ENCODE measurements around the gene POU6F2.

POU6F2 gene

DNA sequence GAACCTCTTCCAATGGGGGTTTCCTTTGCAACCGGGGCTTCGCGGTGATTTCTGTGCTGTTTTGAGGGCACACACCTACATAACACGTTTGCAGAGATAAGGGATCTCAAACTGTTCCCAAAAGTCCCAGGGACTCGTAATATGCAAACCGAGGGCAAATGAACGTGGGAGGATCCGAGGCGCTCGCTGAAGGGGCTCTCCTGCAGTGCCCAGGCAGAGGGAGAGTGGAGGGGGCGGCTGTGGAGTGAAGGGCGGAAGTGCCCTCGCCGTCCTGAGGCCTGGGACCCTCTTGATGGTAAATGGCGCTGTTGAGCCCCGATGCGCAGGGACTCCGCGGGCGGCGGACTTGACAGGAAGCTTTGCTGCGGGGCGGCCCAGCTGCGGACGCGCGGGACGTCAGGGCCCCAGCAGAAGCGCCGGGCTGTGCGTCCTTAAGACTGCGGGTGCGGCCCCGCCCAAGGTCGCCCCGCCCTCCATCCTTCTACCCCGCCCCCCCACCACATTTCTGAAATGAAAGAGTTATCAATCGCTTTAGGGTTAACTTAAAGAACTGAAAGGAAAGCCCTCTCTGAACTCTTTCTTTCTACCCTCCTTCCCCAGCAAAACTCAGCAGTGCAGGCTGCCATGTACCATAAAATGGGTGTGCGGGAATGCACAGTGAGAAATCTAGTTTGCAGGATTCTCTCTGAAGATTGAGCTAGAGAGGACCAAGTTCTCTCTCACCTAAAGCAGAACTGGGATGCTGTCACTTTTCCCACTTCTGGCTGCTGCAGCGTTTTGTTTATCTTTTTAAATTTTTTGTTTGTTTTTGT, 436.7 kb downstream of the POU6F2 start:
- DNase-seq, result no peak

DNA sequence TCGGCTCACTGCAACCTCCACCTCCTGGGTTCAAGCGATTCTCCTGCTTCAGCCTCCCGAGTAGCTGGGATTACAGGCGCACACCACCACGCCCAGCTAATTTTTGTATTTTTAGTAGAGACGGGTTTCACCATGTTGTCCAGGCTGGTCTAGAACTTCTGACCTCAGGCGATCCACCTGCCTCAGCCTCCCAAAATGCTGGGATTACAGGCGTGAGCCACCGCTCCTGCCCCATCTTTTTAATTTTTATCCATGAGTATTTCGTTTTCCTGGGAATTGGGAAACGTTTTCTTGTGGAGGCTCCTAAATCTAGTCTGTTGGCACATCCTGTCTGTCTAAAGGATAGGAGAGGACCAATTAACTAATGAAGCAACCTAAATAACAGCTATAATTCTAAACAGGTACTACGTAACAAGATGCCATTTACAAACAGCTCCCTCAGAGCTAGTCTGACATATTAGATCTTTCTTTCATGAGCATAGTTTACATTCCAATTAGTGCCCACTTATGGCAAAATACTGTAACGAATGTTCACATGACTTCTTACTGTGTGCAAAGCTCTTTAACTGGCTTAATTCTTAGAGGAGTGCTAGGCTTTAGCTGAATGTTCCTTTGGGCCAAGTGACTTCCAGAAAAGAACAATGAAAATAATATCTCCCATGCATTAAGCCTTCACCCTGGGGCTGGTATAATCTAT, 437.5 kb downstream of the POU6F2 start:
- DNase-seq, result no peak

GRCh38 chr7:39416866-39417265, 439.2 kb downstream of the POU6F2 start:
- no peak for DNase-seq

DNA sequence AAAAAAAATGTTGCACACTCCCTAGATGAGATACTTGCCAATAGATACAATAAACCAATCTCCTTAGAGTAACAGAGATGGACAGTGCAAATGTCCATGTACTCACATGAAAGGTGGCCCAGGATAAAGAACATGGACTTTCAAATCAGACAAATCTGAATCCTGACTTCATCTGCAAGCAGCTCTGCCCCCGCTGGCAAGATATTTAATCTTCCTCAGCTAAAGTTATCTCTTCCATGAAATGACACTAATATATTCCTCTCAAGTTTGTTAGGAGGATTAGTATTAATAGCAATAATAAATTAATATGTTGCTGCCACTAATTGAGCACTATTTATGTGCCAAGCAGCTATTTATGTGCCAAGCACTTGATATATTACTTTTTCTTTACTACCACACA, 439.9 kb downstream of the POU6F2 start:
- no peak for DNase-seq

DNA sequence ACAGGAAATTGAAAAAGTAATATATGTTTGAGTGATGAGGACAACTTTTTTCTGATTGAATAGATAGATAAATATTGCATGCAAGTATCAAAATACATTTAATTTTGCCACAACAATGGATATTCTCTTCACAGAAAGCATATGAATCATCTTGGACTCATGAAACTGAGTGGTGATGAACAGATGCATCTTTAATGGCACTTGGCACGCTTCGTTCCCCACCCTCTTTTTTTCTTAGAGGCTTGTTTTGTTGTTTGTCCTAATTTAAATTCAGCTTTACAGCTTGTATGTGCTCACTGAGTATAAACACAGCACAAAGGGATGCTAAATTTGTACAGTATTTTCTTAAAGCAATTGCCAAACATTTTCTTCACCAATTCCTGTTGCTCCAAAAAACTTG, 443.5 kb downstream of the POU6F2 start:
- DNase-seq, result no peak

- no peak for DNase-seq
Measured at GRCh38 chr7:39421661-39422060, 444.0 kb downstream of the POU6F2 start.

GRCh38 chr7:39428221-39428620, 450.5 kb downstream of the POU6F2 start:
- no peak for DNase-seq

DNA sequence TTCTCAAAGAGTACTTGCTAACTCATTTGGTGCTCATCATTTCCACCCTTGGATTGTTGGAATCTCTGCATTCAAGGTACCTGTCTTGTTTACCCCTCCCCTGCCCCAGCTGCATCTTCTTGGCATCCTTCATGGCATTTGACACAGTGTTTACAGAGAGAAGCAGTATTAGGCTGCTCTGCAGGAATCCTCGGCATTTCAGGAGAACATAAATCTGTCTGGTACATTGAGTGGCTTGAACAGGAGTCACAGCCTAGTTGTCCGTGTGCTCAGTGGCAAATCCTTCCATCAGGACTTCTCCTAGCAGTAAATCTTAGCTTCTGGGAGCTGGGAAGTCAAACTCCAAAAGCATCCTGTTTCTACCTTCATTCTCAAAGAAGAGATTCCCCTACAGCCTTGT, 451.7 kb downstream of the POU6F2 start:
- no peak for DNase-seq

DNA sequence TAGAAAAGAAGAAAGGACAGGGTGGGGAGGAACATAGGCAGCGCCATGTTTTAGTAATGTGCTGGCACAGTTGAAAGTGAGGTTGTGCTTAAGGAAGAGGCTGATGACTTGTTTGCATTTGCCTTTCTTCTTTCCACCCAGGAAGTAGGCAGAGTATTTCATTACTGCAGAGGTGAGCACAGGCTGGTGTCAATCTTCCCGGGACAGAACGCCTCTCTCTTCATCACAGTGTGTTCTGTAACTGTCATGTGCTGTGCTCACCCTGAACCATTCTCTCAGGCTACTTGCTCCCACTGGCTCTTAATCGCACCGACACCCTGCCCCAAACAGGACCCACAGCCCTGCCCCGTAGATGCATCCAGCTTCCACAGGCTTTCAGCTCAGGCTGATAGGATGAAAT, 452.7 kb downstream of the POU6F2 start:
- no peak for DNase-seq

GRCh38 chr7:39430909-39431641, 453.4 kb downstream of the POU6F2 start:
- DNase-seq, result no peak

DNA sequence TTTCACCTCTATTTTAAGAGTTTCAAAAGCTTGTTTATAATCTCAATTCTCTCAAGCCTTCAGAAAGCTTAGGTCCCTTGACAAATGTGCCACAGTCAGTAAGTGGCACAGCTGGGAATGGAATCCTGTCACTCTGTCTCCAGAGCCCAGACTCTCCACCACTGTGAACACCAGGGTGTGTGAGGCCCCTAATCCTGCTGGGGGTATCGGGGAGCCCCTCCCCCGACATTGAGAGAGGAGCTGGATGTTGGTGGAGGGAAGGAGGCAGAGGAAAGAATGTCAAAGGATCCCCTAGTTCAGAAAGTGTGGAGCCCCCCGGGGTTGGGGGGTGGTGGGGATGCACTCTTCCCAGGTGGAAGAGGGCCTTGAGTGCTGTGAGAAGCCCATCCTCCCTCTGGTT, 454.7 kb downstream of the POU6F2 start:
- DNase-seq, result no peak

DNA sequence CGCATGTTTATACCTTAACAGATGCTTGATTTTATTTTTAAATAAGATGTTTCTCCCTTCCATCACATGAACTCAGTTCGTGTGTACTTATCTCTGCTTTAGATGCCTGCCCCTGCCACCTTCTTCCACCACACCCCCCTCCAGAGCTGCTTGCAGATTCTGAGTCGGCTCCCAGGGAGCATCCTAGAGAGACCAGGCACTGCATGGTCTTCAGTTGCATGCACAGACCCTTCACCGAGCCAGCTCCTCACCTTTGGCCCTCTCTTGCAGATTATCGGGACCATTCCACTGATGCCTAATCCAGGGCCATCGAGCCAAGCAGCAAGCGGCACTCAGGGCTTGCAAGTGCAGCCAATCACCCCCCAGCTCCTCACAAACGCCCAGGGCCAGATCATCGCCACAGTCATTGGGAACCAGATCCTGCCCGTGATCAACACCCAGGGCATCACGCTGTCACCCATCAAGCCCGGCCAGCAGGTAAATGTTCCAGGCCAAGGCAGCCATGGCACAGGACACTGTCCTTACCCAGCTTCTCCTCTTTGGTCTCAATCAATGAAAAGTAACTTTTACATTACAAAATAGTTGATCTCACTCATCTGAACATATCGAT, 455.2 kb downstream of the POU6F2 start:
- DNase-seq, result no peak

DNA sequence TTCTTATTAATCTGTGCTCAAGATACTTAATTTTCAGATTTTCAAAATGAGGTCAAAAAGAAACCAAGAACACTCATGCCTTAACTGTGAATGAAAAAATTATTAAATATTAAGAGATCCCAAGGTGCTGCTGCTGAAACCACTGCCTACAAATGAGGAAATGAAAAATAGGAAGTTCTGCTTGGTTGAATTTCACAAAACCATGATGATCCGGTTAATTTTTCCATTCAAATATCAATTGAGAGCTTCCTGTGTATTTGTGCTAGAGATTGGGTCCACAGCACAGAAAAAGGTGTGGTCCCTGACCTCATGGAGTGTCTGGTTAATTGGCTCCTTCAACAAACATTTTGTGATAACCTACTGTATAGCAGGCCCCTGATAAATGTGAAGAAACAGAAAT, 455.8 kb downstream of the POU6F2 start:
- DNase-seq, result no peak

DNA sequence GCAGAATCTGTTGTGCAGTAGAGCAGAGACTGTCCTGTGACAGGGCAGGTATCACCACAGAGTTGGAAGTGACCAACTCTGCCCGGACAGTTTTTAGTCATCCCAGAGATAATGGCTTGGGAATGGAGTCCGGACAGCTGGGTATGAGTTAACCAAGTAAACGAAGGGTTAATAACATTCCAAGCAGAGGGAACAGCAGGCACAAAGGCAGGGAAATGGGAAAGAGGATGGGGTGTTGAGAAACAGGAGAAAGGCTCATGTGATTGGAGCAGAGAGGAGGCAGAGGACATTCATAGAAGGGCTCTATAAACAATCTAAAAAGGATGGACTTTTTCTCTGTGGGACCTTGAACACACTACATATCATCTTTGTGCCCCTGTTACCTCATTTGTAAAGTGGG, 456.3 kb downstream of the POU6F2 start:
- DNase-seq, result no peak

DNA sequence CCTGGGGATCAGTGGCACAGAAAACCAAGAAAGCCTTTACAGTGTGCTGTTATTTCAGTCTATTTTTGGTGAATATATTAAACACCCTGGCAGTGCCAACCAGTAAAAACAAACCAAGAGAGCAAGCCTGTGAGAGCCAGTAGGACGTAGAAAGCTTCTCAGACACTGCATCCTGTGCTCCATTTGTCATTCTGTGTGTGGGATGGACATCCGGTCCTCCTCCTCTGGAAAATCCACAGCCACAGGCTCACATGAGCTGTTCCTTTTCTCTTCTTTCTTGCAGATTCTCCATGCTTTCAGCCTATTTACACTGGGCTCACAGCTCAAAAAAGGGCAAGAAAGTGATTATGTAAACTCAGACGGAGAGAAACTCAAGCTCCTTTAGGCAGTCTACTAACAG, 468.8 kb downstream of the POU6F2 start:
- DNase-seq, result no peak

GRCh38 chr7:39451901-39452300, 474.2 kb downstream of the POU6F2 start:
- DNase-seq, result no peak

GRCh38 chr7:39453743-39454355, 476.1 kb downstream of the POU6F2 start:
- DNase-seq, result no peak

DNA sequence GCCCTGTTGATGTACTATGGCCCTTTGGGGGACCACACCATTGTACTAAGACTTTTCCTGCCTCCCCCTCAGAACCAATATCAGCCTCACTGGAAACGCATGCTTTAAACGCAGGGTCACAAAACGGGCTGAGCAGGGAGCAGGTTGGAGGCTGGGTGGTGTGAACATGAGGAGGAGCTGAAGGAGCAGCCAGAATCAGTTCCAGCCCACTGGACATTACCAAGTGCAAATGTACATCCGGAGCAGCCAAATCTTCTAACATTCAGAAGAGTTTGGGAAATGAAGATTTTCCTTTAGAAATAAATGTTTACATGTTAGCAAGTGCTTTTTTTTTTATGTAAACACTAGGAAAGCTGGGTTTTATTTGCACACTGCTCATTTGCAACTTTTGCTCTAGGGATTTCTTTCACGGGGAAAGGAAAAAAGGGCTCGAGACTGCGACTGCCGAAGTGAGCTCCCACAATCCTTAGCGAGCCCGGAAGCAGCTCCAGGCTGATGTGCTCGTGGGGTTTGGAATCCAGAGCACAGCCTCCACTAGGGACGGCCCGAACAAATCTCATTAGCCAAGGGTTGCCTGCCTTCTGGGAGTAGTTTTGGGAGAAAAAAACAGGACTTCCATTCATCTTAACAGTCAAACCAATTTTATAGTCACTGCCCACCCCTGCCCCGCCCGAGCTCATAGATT, 480.5 kb downstream of the POU6F2 start:
- DNase-seq, result no peak

GRCh38 chr7:39459636-39460035, 481.9 kb downstream of the POU6F2 start:
- DNase-seq, result no peak

DNA sequence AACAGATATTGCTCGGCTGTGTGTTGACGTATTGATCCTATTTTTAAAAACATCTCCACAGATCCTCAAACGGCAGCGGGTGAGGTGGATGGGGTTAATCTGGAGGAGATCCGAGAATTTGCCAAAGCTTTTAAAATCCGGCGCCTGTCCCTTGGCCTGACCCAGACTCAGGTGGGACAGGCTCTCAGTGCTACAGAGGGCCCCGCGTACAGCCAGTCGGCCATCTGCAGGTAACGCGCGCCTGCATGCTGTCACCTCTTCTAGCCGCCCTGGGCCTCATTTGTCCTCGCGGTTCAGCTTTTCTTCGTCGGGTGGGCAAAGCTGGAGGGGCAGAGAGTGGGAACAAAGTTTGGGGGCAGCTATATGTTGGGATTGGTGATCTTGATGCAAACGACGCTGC, 482.8 kb downstream of the POU6F2 start:
- no peak for DNase-seq

DNA sequence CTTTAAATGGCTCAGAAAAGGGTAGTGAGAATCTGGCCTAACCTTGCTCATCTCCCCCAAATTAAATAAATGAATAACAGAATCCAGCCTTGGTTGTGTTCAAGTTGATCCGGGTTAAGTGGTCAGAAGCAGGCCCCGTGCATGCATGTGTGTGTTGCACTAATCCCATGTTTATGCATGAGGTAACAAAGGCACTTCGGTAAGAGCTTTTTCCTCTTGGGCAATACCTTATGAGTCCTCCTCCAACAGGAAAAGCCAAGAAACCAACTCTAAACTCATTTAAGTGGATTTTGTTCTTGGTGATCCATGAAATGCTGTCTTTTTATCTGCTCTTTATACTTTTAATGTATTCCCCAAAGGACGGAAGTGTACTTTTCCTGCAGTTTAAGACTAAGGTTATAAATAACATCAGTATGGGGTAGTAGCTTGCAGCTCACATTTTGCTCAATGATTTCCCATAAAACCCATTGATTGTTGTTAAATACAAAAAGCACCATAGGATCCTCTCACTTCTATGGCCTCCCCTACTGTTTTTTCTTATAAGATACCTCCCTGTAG, 483.6 kb downstream of the POU6F2 start:
- no peak for DNase-seq

DNA sequence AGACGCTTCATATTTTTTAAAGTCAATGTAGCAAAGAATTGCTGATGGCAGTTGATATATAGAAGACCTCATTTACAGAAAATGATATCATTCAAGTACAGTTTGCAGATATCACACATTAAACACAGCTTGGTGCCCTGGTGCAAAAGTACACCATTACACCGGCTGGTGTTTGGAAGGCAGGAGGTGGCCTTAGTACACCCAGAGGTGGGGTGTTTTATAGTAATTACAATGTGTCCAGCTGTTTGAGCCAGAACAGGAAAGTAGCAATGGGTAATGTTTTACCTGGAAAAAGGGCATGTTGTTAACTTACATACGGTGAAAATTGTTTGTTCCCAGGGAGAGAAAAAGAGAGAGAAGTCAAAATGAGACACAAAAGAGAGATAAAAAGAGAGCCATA, 485.5 kb downstream of the POU6F2 start:
- DNase-seq, result no peak

Data from NCI-H1048 (cell line).